Hepatocyte (in vitro differentiated cells): ENCODE measurements around the gene RAB41. TPM values are rescaled to one million over a fixed set of nuclear protein-coding genes. Genes with fewer than 3 reads are reported as not detected.

ENCODE experiments used
- DNase-seq: peaks from one replicate; pipeline ENCODE4 v3.0.0-alpha.2; 2016; ENCODE audit warnings: low spot score
- H2AFZ ChIP-seq: fragments of 200-600 bp; sonication (generic); 2 replicates; pipeline ENCODE4 v1.6.0; 2016; ENCODE audit warnings: antibody characterized with exemption, mild to moderate bottlenecking
- H3K27ac ChIP-seq: fragments of 200-600 bp; sonication (generic); 2 replicates; pipeline ENCODE4 v1.5.1; 2016; ENCODE audit warnings: mild to moderate bottlenecking
- H3K27me3 ChIP-seq: fragments of 200-600 bp; sonication (generic); 2 replicates; pipeline ENCODE4 v1.6.1; 2016
- H3K36me3 ChIP-seq: fragments of 200-600 bp; sonication (generic); replicated peaks from 2 replicates; pipeline ENCODE4 v1.5.1; 2016; ENCODE audit warnings: low read depth; ENCODE audit not compliant: insufficient read depth
- H3K4me1 ChIP-seq: fragments of 200-600 bp; sonication (generic); 2 replicates; pipeline ENCODE4 v1.5.1; 2016; ENCODE audit warnings: mild to moderate bottlenecking, moderate library complexity; ENCODE audit not compliant: insufficient read depth
- H3K4me2 ChIP-seq: fragments of 200-600 bp; sonication (generic); 2 replicates; pipeline ENCODE4 v1.6.0; 2016
- H3K4me3 ChIP-seq: fragments of 200-600 bp; sonication (generic); 2 replicates; pipeline ENCODE4 v1.5.1; 2016; ENCODE audit warnings: mild to moderate bottlenecking
- H3K79me2 ChIP-seq: fragments of 200-600 bp; sonication (generic); 2 replicates; pipeline ENCODE4 v1.6.0; 2017; ENCODE audit warnings: mild to moderate bottlenecking
- H3K9me2 ChIP-seq: fragments of 200-600 bp; sonication (generic); replicated peaks from 2 replicates; pipeline ENCODE4 v1.6.0; 2017; ENCODE audit warnings: mild to moderate bottlenecking; ENCODE audit not compliant: insufficient read depth
- H3K9me3 ChIP-seq: fragments of 200-600 bp; sonication (generic); 2 replicates; pipeline ENCODE4 v1.5.1; 2016; ENCODE audit warnings: low read depth, mild to moderate bottlenecking
- H4K20me1 ChIP-seq: fragments of 200-600 bp; sonication (generic); 2 replicates; pipeline ENCODE4 v1.6.0; 2016; ENCODE audit warnings: mild to moderate bottlenecking; ENCODE audit not compliant: insufficient read depth, poor library complexity, severe bottlenecking
- CTCF ChIP-seq: fragments of 200-600 bp; sonication (generic); IDR thresholded peaks from 2 replicates; pipeline ENCODE4 v1.5.1; 2016; ENCODE audit warnings: antibody characterized with exemption, mild to moderate bottlenecking; ENCODE audit not compliant: poor library complexity
- EZH2 ChIP-seq: fragments of 200-600 bp; sonication (generic); IDR thresholded peaks from 2 replicates; pipeline ENCODE4 v1.6.1; 2016; ENCODE audit warnings: antibody characterized with exemption, mild to moderate bottlenecking, borderline replicate concordance
- EZH2phosphoT487 ChIP-seq: fragments of 200-600 bp; sonication (generic); IDR thresholded peaks from one replicate; pipeline ENCODE4 v1.6.1; 2018; ENCODE audit warnings: antibody characterized with exemption, mild to moderate bottlenecking, low read depth, moderate library complexity; ENCODE audit not compliant: unreplicated experiment, severe bottlenecking
- WGBS: methylation state at CpG from one replicate; pipeline ENCODE4 v1.1.6; 2016; ENCODE audit warnings: low lambda C conversion rate; ENCODE audit errors: missing lambda C conversion rate; 5-methylcytosine and 5-hydroxymethylcytosine counted together
- polyA plus RNA-seq: library from polyadenylated mRNA; unstranded; fragments of >200 nt; fragmentation: Nextera tagmentation; extraction: Ambion mirVana; gene quantifications from 2 replicates; pipeline ENCODE4 v1.2.1, GENCODE V29; 2016
- total RNA-seq: library from RNA; depleted of rRNA; stranded (reverse); fragments of >200 nt; gene quantifications from 2 replicates; pipeline ENCODE4 v1.2.3, GENCODE V29; 2014

RAB41 gene
- total and polyA plus RNA-seq, 2 experiments from 2014 or later: not detected

- Histone ChIP-seq H3K27ac (peak overlapping the region; percentile 78), H4K20me1 (no peaks in the 10 kb centered on the region), H3K4me3 (no peak overlapping the region), H3K4me1 (peaks cover 14% of the 10 kb centered on the region), H3K79me2 (no peaks in the 10 kb centered on the region), H3K27me3 (no peaks in the 10 kb centered on the region), H3K9me3 (no peaks in the 10 kb centered on the region), H2AFZ (no peak overlapping the region), H3K4me2 (no peak overlapping the region), H3K9me2 (no peaks in the 10 kb centered on the region), H3K36me3 (no peaks in the 10 kb centered on the region)
- TF ChIP-seq EZH2 (no peak), EZH2phosphoT487 (no peak), CTCF (no peak)
- peak; percentile 37 for DNase-seq
- WGBS: 57% methylated on average over 5 of the region's 5 CpGs
These were observed 24.3 kb upstream of the RAB41 start for GRCh38 chrX:70257423-70258288.

GRCh38 chrX:70260104-70260503 lies 21.9 kb upstream of the RAB41 start, which contains the start of gene P2RY4:
Gene P2RY4, minus strand, starts transcription at chrX:70260204. Its CDS starts 580 bp downstream, at chrX:70259624.
- Histone ChIP-seq H3K27me3 (no peaks in the 10 kb centered on the region), H3K9me2 (no peaks in the 10 kb centered on the region), H3K27ac (no peak within 1 kb of the TSS), H2AFZ (no peak within 1 kb of the TSS), H3K79me2 (no peaks in the 10 kb centered on the region), H4K20me1 (no peaks in the 10 kb centered on the region), H3K4me3 (no peak within 1 kb of the TSS), H3K36me3 (no peaks in the 10 kb centered on the region), H3K9me3 (no peaks in the 10 kb centered on the region), H3K4me1 (peaks cover 10% of the 10 kb centered on the region), H3K4me2 (no peak within 1 kb of the TSS)
- no peak for DNase-seq
- TF ChIP-seq EZH2 (no peak), CTCF (no peak), EZH2phosphoT487 (no peak)
- 61% methylated on average over 4 of the region's 4 CpGs for WGBS

- H4K20me1 ChIP-seq: no peaks in the 10 kb centered on the region
- no peak overlapping the region for H2AFZ ChIP-seq
- no peaks in the 10 kb centered on the region for H3K9me3 ChIP-seq
- no peak for TF ChIP-seq EZH2
- TF ChIP-seq CTCF: peak; percentile 54
- no peak overlapping the region for H3K4me3 ChIP-seq
- no peak overlapping the region for H3K4me2 ChIP-seq
- no peaks in the 10 kb centered on the region for H3K79me2 ChIP-seq
- DNase-seq: peak; percentile 73
- H3K36me3 ChIP-seq: no peaks in the 10 kb centered on the region
- no peaks in the 10 kb centered on the region for H3K27me3 ChIP-seq
- no peak overlapping the region for H3K27ac ChIP-seq
- H3K4me1 ChIP-seq: peaks cover 3% of the 10 kb centered on the region
- H3K9me2 ChIP-seq: no peaks in the 10 kb centered on the region
- 24% methylated on average over 7 of the region's 7 CpGs for WGBS
These were observed 18.9 kb upstream of the RAB41 start for GRCh38 chrX:70262952-70263567.
